Endothelial cell of umbilical vein (primary cell): Measurements from ENCODE around the gene LMTK3. TPM values are rescaled to one million over a fixed set of nuclear protein-coding genes. Genes with fewer than 3 reads are reported as not detected.

Experiments
- BruUV-seq: library from RNA; stranded (reverse); fragments of 400-500 nt; replicated peaks from 2 replicates; lab custom pipeline; 2021; lab: Mats Ljungman, UMichigan
- CTCF ChIA-PET: fragments of 300-600, 350-600 bp; sonication (Branson Sonifier 250); formaldehyde crosslinking; loops from one replicate; lab custom pipeline; 2021; ENCODE audit warnings: antibody characterized with exemption, inconsistent platforms; lab: Charles Lee
- POLR2A ChIA-PET: fragments of 300-600, 350-600 bp; sonication (Branson Sonifier 250); formaldehyde crosslinking; loops from one replicate; lab custom pipeline; 2021; ENCODE audit warnings: antibody characterized with exemption, inconsistent platforms; lab: Charles Lee
- DNase-seq: peaks from one replicate; pipeline ENCODE4 v3.0.0-alpha.2; 2011; ENCODE audit warnings: low read depth, low spot score
- FAIRE-seq: peaks from 2 replicates; lab custom pipeline; 2011; peaks lifted over from hg19 to GRCh38; lab: Jason Lieb, UNC
- H2AFZ ChIP-seq: 2 replicates; pipeline ENCODE4 v1.6.0; 2012; ENCODE audit warnings: low read depth, low read length, control low read depth, inconsistent platforms
- H3K27ac ChIP-seq: 2 replicates; pipeline ENCODE4 v1.5.1; 2011; ENCODE audit warnings: low read depth, mild to moderate bottlenecking, control low read depth, low read length, moderate library complexity; ENCODE audit not compliant: insufficient read depth
- H3K27me3 ChIP-seq, 2 experiments: 2 replicates each; pipeline versions ENCODE4 v1.6.0 to v1.6.1; 2011; ENCODE audit warnings: low read length in 2 of 2, mixed read lengths in 1 of 2; ENCODE audit not compliant: control insufficient read depth in 2 of 2, insufficient read depth in 2 of 2
- H3K36me3 ChIP-seq, 2 experiments: 2 replicates in 1 of 2; 3 replicates in 1 of 2; pipeline ENCODE4 v1.5.1; 2011; ENCODE audit warnings: low read length in 2 of 2, mild to moderate bottlenecking in 1 of 2, moderate library complexity in 1 of 2; ENCODE audit not compliant: control insufficient read depth in 2 of 2, insufficient read depth in 2 of 2; ENCODE audit errors: extremely low read depth in 1 of 2
- H3K4me1 ChIP-seq: 3 replicates; pipeline ENCODE4 v1.5.1; 2011; ENCODE audit warnings: mild to moderate bottlenecking, low read length; ENCODE audit not compliant: control insufficient read depth, insufficient read depth; ENCODE audit errors: extremely low read depth
- H3K4me2 ChIP-seq: 2 replicates; pipeline ENCODE4 v1.6.1; 2011; ENCODE audit warnings: low read length, control low read depth, mixed read lengths; ENCODE audit not compliant: insufficient read depth
- H3K4me3 ChIP-seq, 3 experiments: fragments of 200-600 bp in 1 of 3; sonication (generic), shearing (Covaris generic) in 1 of 3; replicated peaks in 1 of 3; 2 replicates each; pipeline ENCODE4 v1.5.1; 2011 to 2016; ENCODE audit warnings: control low read depth in 3 of 3, low read length in 3 of 3, mild to moderate bottlenecking in 2 of 3, inconsistent platforms in 1 of 3, low read depth in 1 of 3, moderate library complexity in 1 of 3; ENCODE audit not compliant: insufficient read depth in 1 of 3
- H3K79me2 ChIP-seq: 2 replicates; pipeline ENCODE4 v1.6.0; 2012; ENCODE audit warnings: low read length, inconsistent platforms; ENCODE audit not compliant: control insufficient read depth, insufficient read depth
- H3K9ac ChIP-seq: replicated peaks from 2 replicates; pipeline ENCODE3; 2011; ENCODE audit warnings: low read length, control low read depth; ENCODE audit not compliant: insufficient read depth; ENCODE audit errors: extremely low read depth
- H3K9me1 ChIP-seq: replicated peaks from 3 replicates; pipeline ENCODE4 v1.6.0; 2011; ENCODE audit warnings: mild to moderate bottlenecking, low read length; ENCODE audit not compliant: control insufficient read depth, insufficient read depth; ENCODE audit errors: extremely low read depth
- H3K9me3 ChIP-seq: replicated peaks from 2 replicates; pipeline ENCODE4 v1.5.1; 2012; ENCODE audit warnings: low read length, inconsistent platforms; ENCODE audit not compliant: control insufficient read depth, insufficient read depth
- H4K20me1 ChIP-seq: replicated peaks from 2 replicates; pipeline ENCODE3; 2011; ENCODE audit warnings: mild to moderate bottlenecking, low read length; ENCODE audit not compliant: control insufficient read depth, insufficient read depth; ENCODE audit errors: extremely low read depth
- EZH2 ChIP-seq: IDR thresholded peaks from 2 replicates; pipeline ENCODE4 v1.6.1; 2012; ENCODE audit warnings: borderline replicate concordance, low read depth, mild to moderate bottlenecking, moderate library complexity, low read length, inconsistent platforms; ENCODE audit not compliant: severe bottlenecking
- FOS ChIP-seq: IDR thresholded peaks from 2 replicates; pipeline ENCODE4 v1.6.1; 2011; ENCODE audit warnings: mild to moderate bottlenecking, low read length, moderate library complexity, borderline replicate concordance; ENCODE audit not compliant: insufficient read depth
- GATA2 ChIP-seq: IDR thresholded peaks from 2 replicates; pipeline ENCODE4 v1.7.0; 2011; ENCODE audit warnings: low read depth, mild to moderate bottlenecking, moderate library complexity, mixed read lengths, low read length; ENCODE audit not compliant: insufficient read length, insufficient read depth
- JUN ChIP-seq: IDR thresholded peaks from 2 replicates; pipeline ENCODE4 v1.6.1; 2011; ENCODE audit warnings: borderline replicate concordance, low read depth; ENCODE audit not compliant: insufficient read length, insufficient read depth
- MAX ChIP-seq: IDR thresholded peaks from 2 replicates; pipeline ENCODE4 v1.6.1; 2011; ENCODE audit not compliant: insufficient read depth, insufficient read length
- MYC ChIP-seq: IDR thresholded peaks from one replicate; pipeline ENCODE4 v1.6.1; 2011; ENCODE audit warnings: mild to moderate bottlenecking, low read depth, low read length
- POLR2A ChIP-seq: IDR thresholded peaks from 2 replicates; pipeline ENCODE4 v1.6.1; 2012; ENCODE audit warnings: low read depth, mild to moderate bottlenecking, control low read depth, low read length
- POLR2AphosphoS5 ChIP-seq: IDR thresholded peaks from 2 replicates; pipeline ENCODE4 v1.6.1; 2012; ENCODE audit warnings: low read depth, mild to moderate bottlenecking, control low read depth, low read length, moderate library complexity; ENCODE audit not compliant: insufficient read depth
- dilution Hi-C: fragments of 300-500 bp; cut with MboI; formaldehyde crosslinking; loops from one replicate; pipeline ENCODE4 v1.15.0; 2019; ENCODE audit warnings: low sequenced_read_pairs; ENCODE audit not compliant: extremely low pct_ligation_motif_present
- intact Hi-C: fragments of 100-400 bp; cut with micrococcal nuclease; formaldehyde crosslinking; loops from one replicate; pipeline ENCODE4 v1.10.0; 2022
- polyA plus RNA-seq, 4 experiments: library from polyadenylated mRNA; depleted of rRNA in 3 of 4; stranded (reverse) in 3 of 4; unstranded in 1 of 4; fragments of >200 nt; gene quantifications; 2 replicates each; pipeline versions ENCODE4 v1.2.1 to v1.2.3, GENCODE V29; 2011 to 2012; ENCODE audit warnings: missing spikeins in 1 of 4
- total RNA-seq: library from RNA; stranded (reverse); gene quantifications from 2 replicates; pipeline ENCODE4 v1.2.3, GENCODE V29; 2021
- TF ChIP-seq, protein P1 (sequence below), 2 donors: IDR thresholded peaks; 1 replicate in 1 of 2; 2 replicates in 1 of 2; pipeline ENCODE4 v1.5.1; 2011; ENCODE audit warnings: low read length in 2 of 2, mild to moderate bottlenecking in 2 of 2, moderate library complexity in 2 of 2, control low read depth in 1 of 2, inconsistent platforms in 1 of 2, low read depth in 1 of 2; ENCODE audit not compliant: insufficient read depth in 1 of 2; ENCODE audit errors: extremely low read depth in 1 of 2

LMTK3 gene
- total and polyA plus RNA-seq, 2 donors (not counting 3 experiments of a cell fraction or from before 2014, with no cell fraction given): 0.11 to 0.14 TPM

DNA sequence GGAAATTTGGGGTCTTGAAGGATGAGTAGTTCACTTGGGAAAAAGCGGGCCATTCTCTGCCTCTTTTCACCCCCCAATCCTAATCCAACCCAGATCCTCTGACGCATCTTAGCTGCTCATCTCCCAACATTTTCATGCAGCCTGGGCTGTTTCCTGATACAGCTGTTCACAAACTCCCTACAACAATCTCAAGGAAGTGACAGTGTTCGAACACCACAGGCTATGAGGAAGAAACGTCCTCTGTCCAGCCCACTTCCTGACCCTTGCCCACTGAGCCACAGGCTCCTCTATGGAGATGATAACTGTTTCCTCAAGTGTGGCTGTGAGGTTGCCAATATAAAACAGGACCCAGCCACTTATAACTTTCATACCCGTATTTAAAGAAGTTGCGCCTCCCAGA is 16.2 kb downstream of the LMTK3 start:
- no peak overlapping the region for H3K9ac ChIP-seq
- H3K27ac ChIP-seq: no peak overlapping the region
- H4K20me1 ChIP-seq: no peaks in the 10 kb centered on the region
- H3K4me2 ChIP-seq: no peak overlapping the region
- dilution Hi-C loops: no loop called here
- intact Hi-C loops: no loop called here
- POLR2A ChIA-PET: no interaction called here
- peaks cover 2 to 14% of the 10 kb centered on the region in 2 experiments for H3K27me3 ChIP-seq
- FAIRE-seq (peak; percentile 82), DNase-seq (no peak)
- H3K79me2 ChIP-seq: no peaks in the 10 kb centered on the region
- no peak overlapping the region for H2AFZ ChIP-seq
- H3K4me3 ChIP-seq: no peak overlapping the region
- no peaks in the 10 kb centered on the region for H3K9me1 ChIP-seq
- no TSS peak for BruUV-seq
- no peaks in the 10 kb centered on the region for H3K9me3 ChIP-seq
- H3K4me1 ChIP-seq: peaks cover 11% of the 10 kb centered on the region
- CTCF ChIA-PET: interaction anchor here (1.6 to 3.2 kb wide), 5 partner anchors 11 to 105 kb away, joined by 4 to 14 read pairs (median 11); partner anchors contain the start of gene KDELR1
- TF ChIP-seq MAX (no peak), MYC (no peak), JUN (no peak), GATA2 (no peak), POLR2A (no peak), FOS (no peak), EZH2 (no peak), POLR2AphosphoS5 (no peak)
- TF ChIP-seq, protein P1, sequence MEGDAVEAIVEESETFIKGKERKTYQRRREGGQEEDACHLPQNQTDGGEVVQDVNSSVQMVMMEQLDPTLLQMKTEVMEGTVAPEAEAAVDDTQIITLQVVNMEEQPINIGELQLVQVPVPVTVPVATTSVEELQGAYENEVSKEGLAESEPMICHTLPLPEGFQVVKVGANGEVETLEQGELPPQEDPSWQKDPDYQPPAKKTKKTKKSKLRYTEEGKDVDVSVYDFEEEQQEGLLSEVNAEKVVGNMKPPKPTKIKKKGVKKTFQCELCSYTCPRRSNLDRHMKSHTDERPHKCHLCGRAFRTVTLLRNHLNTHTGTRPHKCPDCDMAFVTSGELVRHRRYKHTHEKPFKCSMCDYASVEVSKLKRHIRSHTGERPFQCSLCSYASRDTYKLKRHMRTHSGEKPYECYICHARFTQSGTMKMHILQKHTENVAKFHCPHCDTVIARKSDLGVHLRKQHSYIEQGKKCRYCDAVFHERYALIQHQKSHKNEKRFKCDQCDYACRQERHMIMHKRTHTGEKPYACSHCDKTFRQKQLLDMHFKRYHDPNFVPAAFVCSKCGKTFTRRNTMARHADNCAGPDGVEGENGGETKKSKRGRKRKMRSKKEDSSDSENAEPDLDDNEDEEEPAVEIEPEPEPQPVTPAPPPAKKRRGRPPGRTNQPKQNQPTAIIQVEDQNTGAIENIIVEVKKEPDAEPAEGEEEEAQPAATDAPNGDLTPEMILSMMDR (IDR thresholded peaks at IDR 0.05; ENCODE audit: extremely low read depth in 1 of 2, insufficient read depth in 1 of 2, low read depth in 1 of 2, low read length in 2 of 2): no peak
- no peaks in the 10 kb centered on the region for H3K36me3 ChIP-seq
